ENCODE results near the gene STAG1. TPM values are rescaled to one million over a fixed set of nuclear protein-coding genes. Genes with fewer than 3 reads are reported as not detected.
"Not testable (repeated sequence)": the region's sequence is repeated elsewhere in the genome, so short reads cannot be mapped to it uniquely, and the experiment has no call there.

The STAG1 gene
- total and polyA plus RNA-seq, 8 donors = 29.6 to 52.7 (median 44.1) TPM

DNA sequence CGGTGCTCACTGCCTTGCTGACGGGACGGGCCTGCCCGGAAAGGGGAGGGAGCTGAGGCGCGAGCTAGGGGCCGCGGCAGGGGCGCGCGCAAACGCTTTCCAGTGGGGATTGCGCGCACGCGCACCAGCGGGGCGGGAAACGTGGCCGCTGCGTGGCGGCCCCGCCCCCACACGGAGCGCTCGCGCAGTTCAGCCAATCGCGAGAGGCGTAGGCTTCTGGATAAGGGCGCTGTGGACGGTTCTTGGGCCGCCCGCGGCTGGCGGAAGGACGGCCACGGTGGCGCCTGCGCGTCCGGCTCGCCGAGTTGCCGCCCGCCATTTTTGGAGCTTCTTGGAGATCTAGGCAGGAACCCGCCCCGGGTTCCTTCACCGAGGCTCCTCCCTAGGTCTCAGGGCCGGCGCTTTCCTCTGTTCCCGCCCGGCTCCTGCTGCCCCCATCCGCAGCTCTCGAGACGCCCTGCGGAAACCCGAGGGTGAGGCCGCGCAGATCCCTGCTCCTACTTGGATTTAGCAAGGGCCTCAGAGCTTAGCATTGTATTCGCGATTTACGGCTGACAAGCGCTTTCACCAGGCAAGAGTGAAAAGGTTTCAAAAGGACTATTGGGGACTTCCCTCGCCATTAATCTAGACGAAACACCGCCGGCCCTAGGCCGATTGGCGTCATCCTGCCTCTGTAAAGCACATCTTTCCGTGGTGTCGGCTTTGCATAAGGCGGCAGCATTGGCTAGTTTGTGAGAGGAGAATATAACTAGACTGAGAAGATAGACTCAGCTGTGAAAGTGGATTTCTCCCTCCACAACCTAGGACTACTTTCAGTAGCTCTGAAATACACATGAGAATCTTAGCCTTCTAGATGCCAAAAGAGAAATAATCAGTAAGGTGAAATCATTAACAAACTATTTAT lies 496 bp upstream of the STAG1 start:
- TF ChIP-seq, protein P1, sequence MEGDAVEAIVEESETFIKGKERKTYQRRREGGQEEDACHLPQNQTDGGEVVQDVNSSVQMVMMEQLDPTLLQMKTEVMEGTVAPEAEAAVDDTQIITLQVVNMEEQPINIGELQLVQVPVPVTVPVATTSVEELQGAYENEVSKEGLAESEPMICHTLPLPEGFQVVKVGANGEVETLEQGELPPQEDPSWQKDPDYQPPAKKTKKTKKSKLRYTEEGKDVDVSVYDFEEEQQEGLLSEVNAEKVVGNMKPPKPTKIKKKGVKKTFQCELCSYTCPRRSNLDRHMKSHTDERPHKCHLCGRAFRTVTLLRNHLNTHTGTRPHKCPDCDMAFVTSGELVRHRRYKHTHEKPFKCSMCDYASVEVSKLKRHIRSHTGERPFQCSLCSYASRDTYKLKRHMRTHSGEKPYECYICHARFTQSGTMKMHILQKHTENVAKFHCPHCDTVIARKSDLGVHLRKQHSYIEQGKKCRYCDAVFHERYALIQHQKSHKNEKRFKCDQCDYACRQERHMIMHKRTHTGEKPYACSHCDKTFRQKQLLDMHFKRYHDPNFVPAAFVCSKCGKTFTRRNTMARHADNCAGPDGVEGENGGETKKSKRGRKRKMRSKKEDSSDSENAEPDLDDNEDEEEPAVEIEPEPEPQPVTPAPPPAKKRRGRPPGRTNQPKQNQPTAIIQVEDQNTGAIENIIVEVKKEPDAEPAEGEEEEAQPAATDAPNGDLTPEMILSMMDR (IDR thresholded peaks at IDR 0.05) = peak in 1 of 2 donors; percentile 97
- Histone ChIP-seq H3K27me3 (no peaks in the 10 kb centered on the region), H3K9me3 (no peaks in the 10 kb centered on the region), H3K36me3 (no peaks in the 10 kb centered on the region), H3K4me1 (peaks cover 24 to 47% of the 10 kb centered on the region in 2 donors), H3K4me3 (peak overlapping the region; percentile 51 to 54), H3K27ac (peak overlapping the region; percentile 92 to 100)
- DNase-seq (peak; percentile 99 to 100 (median 100)), ATAC-seq (peak; percentile 92)
- intact Hi-C loops (cut with DNase I) = loop anchor here in 1 of 2 donors (5.0 kb wide), 2 partner anchors 205 to 675 kb away; no protein-coding TSS in a partner anchor

DNA sequence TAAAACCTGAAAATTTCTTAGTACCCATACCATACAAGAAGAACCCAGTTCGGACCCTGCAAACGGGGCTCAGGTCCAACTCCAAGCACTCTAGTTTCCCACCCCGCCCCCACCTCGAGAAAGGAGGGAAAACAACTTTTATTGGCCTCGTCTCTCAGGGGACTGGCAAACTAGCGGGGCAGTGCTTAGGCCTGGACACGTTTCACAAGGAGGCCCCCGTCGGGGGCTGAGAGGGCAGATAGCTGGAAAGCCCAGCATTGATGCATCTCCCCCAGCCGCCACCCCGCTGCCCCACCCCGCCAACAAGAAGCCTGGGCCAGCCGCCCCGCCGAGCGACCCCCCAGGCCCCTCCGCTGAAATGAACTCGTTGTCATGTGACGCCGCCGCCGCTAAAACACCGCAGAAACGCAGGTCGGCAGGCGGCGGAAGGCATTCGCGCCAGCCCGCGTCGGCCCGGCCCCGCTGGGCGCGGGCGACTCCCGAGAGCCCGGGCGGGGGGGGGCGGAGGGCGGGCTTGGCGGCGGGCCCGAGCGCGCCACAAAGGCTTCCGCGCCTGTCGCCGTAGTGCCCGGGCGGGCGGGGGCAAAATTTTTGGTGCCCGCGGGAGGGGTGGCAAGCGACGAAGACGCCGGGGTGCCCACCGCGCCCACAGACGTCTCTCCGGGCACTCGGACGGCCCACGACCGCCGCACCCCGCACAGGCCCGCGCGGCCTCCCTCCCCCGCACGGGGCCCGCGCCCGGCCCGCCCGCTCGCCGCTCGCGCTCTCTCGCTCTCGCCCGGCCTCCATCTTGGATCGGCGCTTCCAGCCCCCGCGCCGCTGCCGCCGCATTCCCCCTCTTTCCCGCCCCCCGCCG lies 634 bp downstream of the STAG1 start:
- Histone ChIP-seq H3K36me3 (no peaks in the 10 kb centered on the region), H3K9me3 (no peaks in the 10 kb centered on the region), H3K4me1 (peaks cover 24 to 53% of the 10 kb centered on the region in 2 donors), H3K27me3 (no peaks in the 10 kb centered on the region), H3K27ac (peak overlapping the region; percentile 92 to 100), H3K4me3 (peak overlapping the region; percentile 51 to 54)
- peak; percentile 32 for ATAC-seq
- DNase-seq = peak; percentile 75 to 93 (median 84)
- TF ChIP-seq, protein P1 (IDR thresholded peaks at IDR 0.05) = no peak
- intact Hi-C loops (cut with DNase I) = loop anchor here in 1 of 2 donors (5.0 kb wide), 2 partner anchors 204 to 674 kb away; no protein-coding TSS in a partner anchor

DNA sequence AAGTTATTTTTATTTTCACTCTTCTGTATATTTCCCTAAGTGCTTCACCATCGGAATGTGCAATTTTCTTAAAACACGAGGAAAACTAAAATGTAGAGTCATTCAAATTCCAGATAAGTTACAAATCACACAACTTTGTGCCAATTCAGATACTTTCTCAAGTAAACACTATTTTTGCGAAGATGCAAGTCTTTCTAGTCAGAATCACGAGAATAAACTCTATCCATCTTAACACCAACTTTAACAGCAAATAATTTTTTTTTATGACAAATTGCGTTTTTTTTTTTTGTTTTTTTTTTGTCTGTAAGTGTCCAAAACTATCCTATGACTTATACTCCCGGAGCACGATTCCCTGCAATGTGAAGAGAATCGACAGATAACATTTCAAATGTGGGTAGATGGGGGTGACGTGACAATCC lies 1.3 kb downstream of the STAG1 start:
- H3K27ac ChIP-seq = peak overlapping the region; percentile 92 to 100
- DNase-seq (peak in 1 of 4 donors; percentile 26), ATAC-seq (no peak)
- H3K36me3 ChIP-seq = no peaks in the 10 kb centered on the region
- no peaks in the 10 kb centered on the region for H3K9me3 ChIP-seq
- H3K4me3 ChIP-seq = peak overlapping the region; percentile 51 to 54
- TF ChIP-seq, protein P1 (IDR thresholded peaks at IDR 0.05) = no peak
- intact Hi-C loops (cut with DNase I) = loop anchor here in 1 of 2 donors (5.0 kb wide), 2 partner anchors 204 to 674 kb away; no protein-coding TSS in a partner anchor
- H3K4me1 ChIP-seq = peaks cover 24 to 59% of the 10 kb centered on the region in 2 donors
- no peaks in the 10 kb centered on the region for H3K27me3 ChIP-seq

DNA sequence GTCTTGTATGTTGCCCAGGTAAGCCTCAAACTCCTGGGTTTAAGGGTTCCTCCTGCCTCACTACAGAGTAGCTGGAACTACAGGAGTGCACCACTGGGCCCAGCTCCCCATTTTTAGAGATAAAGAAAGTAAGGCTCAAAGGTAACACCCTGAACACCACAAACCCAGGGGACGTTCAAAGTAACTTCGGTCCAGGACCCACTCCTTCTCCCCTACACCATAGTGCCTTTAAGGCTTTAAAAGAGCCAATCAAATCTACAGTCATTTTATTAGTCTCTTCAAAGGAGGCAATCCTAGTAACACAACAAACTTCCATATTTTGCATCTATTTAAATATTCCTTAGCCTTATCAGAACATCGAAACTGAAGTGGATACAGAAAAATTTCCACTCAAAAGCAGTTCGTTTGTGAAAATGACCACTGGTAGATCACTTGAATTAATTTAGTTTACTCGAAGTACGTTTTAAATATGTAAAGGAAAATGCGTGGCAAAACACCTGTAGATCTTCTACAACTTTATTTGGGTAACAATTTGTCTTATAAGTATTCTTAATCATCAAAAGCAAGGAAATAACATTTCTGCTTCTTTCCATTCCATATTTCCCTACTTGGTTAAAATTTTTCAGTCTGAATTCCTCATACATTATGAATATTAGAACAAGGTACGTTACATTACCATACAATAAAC lies 1.8 kb downstream of the STAG1 start:
- intact Hi-C loops (cut with DNase I) = loop anchor here in 1 of 2 donors (5.0 kb wide), 2 partner anchors 203 to 673 kb away; no protein-coding TSS in a partner anchor
- TF ChIP-seq, protein P1 (IDR thresholded peaks at IDR 0.05) = no peak
- Histone ChIP-seq H3K27ac (peak overlapping the region; percentile 92 to 100), H3K9me3 (no peaks in the 10 kb centered on the region), H3K27me3 (no peaks in the 10 kb centered on the region), H3K4me3 (peak overlapping the region; percentile 51 to 54), H3K36me3 (no peaks in the 10 kb centered on the region), H3K4me1 (peaks cover 24 to 60% of the 10 kb centered on the region in 2 donors)
- ATAC-seq (no peak), DNase-seq (peak in 2 of 4 donors; percentile 14 to 18)

GRCh38 chr3:136749602-136750001 lies 2.6 kb downstream of the STAG1 start:
- not testable (repeated sequence) for H3K36me3 ChIP-seq, DNase-seq, H3K9me3 ChIP-seq, H3K27me3 ChIP-seq, ATAC-seq
- Histone ChIP-seq H3K27ac (peak overlapping the region; percentile 92 to 100), H3K4me1 (peaks cover 24 to 60% of the 10 kb centered on the region in 2 donors), H3K4me3 (peak overlapping the region in 1 of 2 donors; percentile 51)
- intact Hi-C loops (cut with DNase I) = loop anchor here in 1 of 2 donors (5.0 kb wide), 2 partner anchors 202 to 672 kb away; no protein-coding TSS in a partner anchor
